Measurements from ENCODE around the gene PRAMEF7. TPM values are rescaled to one million over a fixed set of nuclear protein-coding genes. Genes with fewer than 3 reads are reported as not detected.
"Not testable (repeated sequence)": the region's sequence is repeated elsewhere in the genome, so short reads cannot be mapped to it uniquely, and the experiment has no call there.

Gene PRAMEF7
- total and polyA plus RNA-seq, 2 donors (not counting 3 experiments of a cell fraction or from before 2014, with no cell fraction given): not detected

DNA sequence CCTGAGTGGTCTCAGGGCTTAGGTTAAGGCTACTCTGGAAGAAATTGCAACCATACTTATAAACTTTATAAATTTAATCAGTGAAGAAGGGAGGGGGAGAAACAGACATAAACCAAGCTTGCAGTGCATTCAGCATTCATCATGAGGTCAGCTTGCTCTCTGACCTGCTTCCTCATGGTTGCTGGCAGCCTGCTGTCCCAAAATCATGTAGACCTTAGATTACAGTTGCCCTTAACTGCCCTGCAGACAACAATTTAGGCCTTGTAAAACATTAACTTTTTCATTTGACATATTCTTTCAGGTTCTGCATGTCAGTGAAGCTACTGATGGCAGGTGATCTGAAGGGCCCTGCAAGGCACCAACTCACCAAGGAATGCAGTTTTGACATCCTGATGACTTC, 17.2 kb upstream of the PRAMEF7 start:
- intact Hi-C loops (cut with micrococcal nuclease); H3K9me1 ChIP-seq (replicated peaks; ENCODE audit: control insufficient read depth, extremely low read depth, insufficient read depth, low read length); dilution Hi-C loops (cut with MboI; ENCODE audit: extremely low pct_ligation_motif_present, low sequenced_read_pairs); H4K20me1 ChIP-seq (replicated peaks; ENCODE audit: control insufficient read depth, extremely low read depth, insufficient read depth, low read length); H3K9me3 ChIP-seq (replicated peaks; ENCODE audit: control insufficient read depth, insufficient read depth, low read length); CTCF ChIA-PET; H3K36me3 ChIP-seq (ENCODE audit: control insufficient read depth in 2 of 2, extremely low read depth in 1 of 2, insufficient read depth in 2 of 2, low read length in 2 of 2); DNase-seq (ENCODE audit: low read depth, low spot score); BruUV-seq (replicated peaks); H3K4me2 ChIP-seq (ENCODE audit: insufficient read depth, low read length); H3K9ac ChIP-seq (replicated peaks; ENCODE audit: extremely low read depth, insufficient read depth, low read length); H3K4me1 ChIP-seq (ENCODE audit: control insufficient read depth, extremely low read depth, insufficient read depth, low read length); H2AFZ ChIP-seq (ENCODE audit: low read depth, low read length); FAIRE-seq; H3K27me3 ChIP-seq (ENCODE audit: control insufficient read depth in 2 of 2, insufficient read depth in 2 of 2, low read length in 2 of 2); H3K4me3 ChIP-seq (replicated peaks in 1 of 3; ENCODE audit: insufficient read depth in 1 of 3, low read depth in 1 of 3, low read length in 3 of 3); POLR2A ChIA-PET; H3K79me2 ChIP-seq (ENCODE audit: control insufficient read depth, insufficient read depth, low read length); H3K27ac ChIP-seq (ENCODE audit: insufficient read depth, low read depth, low read length): not testable (repeated sequence)

DNA sequence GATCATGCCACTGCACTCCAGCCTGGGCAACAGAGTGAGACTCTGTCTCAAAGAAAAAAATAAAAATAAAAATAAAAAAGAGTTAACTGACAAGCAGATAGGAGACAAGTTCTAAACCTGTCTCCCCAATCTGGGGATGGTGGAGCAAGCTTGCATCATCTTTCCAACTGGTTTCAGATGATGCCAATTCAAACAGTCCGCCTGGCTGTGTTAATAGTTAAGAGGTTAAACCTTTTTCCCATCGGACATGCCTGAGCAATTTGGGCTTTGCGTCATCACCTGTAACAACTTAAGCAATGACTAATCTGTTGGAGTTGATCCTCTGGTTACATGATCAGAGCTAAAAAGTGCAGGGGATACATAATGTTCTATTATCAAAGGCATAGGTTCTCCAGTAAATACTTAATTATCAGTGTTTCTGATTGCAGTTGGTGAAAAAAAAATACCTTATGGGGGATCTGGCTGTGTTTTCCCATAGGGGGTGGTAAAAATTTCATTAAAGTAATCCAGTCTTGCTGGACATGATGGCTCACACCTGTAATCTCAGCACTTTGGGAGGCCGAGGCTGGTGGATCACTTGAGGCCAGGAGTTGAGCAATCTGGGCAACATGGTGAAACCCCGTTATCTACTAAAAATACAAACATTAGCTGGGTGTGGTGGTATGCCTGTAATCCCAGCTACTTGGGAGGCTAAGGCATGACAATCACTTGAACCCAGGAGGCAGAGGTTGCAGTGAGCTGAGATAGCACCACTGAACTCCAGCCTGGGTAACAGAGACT, 12.4 kb upstream of the PRAMEF7 start:
- BruUV-seq (replicated peaks); H3K4me1 ChIP-seq (ENCODE audit: control insufficient read depth, extremely low read depth, insufficient read depth, low read length); intact Hi-C loops (cut with micrococcal nuclease); H3K9me3 ChIP-seq (replicated peaks; ENCODE audit: control insufficient read depth, insufficient read depth, low read length); POLR2A ChIA-PET; FAIRE-seq; H3K4me3 ChIP-seq (replicated peaks in 1 of 3; ENCODE audit: insufficient read depth in 1 of 3, low read depth in 1 of 3, low read length in 3 of 3); H3K9me1 ChIP-seq (replicated peaks; ENCODE audit: control insufficient read depth, extremely low read depth, insufficient read depth, low read length); DNase-seq (ENCODE audit: low read depth, low spot score); H3K79me2 ChIP-seq (ENCODE audit: control insufficient read depth, insufficient read depth, low read length); H3K4me2 ChIP-seq (ENCODE audit: insufficient read depth, low read length); H2AFZ ChIP-seq (ENCODE audit: low read depth, low read length); H3K27ac ChIP-seq (ENCODE audit: insufficient read depth, low read depth, low read length); CTCF ChIA-PET; H4K20me1 ChIP-seq (replicated peaks; ENCODE audit: control insufficient read depth, extremely low read depth, insufficient read depth, low read length); H3K9ac ChIP-seq (replicated peaks; ENCODE audit: extremely low read depth, insufficient read depth, low read length); dilution Hi-C loops (cut with MboI; ENCODE audit: extremely low pct_ligation_motif_present, low sequenced_read_pairs); H3K36me3 ChIP-seq (ENCODE audit: control insufficient read depth in 2 of 2, extremely low read depth in 1 of 2, insufficient read depth in 2 of 2, low read length in 2 of 2); H3K27me3 ChIP-seq (ENCODE audit: control insufficient read depth in 2 of 2, insufficient read depth in 2 of 2, low read length in 2 of 2): not testable (repeated sequence)

DNA sequence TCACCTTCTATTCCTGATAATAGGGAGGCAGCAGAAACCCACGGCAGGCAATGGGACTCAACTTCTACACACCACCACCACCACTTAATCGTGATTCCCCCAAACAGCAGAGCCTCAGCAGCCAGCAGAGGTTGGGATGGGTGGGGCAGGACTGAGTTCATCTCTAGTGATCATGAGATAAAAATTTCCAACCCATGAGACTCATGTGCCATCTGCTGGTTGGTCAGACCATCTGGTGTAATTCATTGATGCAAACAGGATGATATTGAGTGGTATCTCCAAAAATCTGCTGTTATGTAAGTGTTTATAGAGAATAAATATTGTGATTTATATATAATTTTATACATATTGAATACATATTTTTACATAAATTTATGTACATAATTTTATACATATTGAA, 5.3 kb downstream of the PRAMEF7 start:
- CTCF ChIA-PET; H3K9me3 ChIP-seq (replicated peaks; ENCODE audit: control insufficient read depth, insufficient read depth, low read length); H3K4me1 ChIP-seq (ENCODE audit: control insufficient read depth, extremely low read depth, insufficient read depth, low read length); H3K4me3 ChIP-seq (replicated peaks in 1 of 3; ENCODE audit: insufficient read depth in 1 of 3, low read depth in 1 of 3, low read length in 3 of 3); H3K79me2 ChIP-seq (ENCODE audit: control insufficient read depth, insufficient read depth, low read length); intact Hi-C loops (cut with micrococcal nuclease); POLR2A ChIA-PET; H3K9me1 ChIP-seq (replicated peaks; ENCODE audit: control insufficient read depth, extremely low read depth, insufficient read depth, low read length); H3K9ac ChIP-seq (replicated peaks; ENCODE audit: extremely low read depth, insufficient read depth, low read length); BruUV-seq (replicated peaks); H3K27ac ChIP-seq (ENCODE audit: insufficient read depth, low read depth, low read length); H3K4me2 ChIP-seq (ENCODE audit: insufficient read depth, low read length); DNase-seq (ENCODE audit: low read depth, low spot score); H2AFZ ChIP-seq (ENCODE audit: low read depth, low read length); H4K20me1 ChIP-seq (replicated peaks; ENCODE audit: control insufficient read depth, extremely low read depth, insufficient read depth, low read length); dilution Hi-C loops (cut with MboI; ENCODE audit: extremely low pct_ligation_motif_present, low sequenced_read_pairs); H3K27me3 ChIP-seq (ENCODE audit: control insufficient read depth in 2 of 2, insufficient read depth in 2 of 2, low read length in 2 of 2); H3K36me3 ChIP-seq (ENCODE audit: control insufficient read depth in 2 of 2, extremely low read depth in 1 of 2, insufficient read depth in 2 of 2, low read length in 2 of 2); FAIRE-seq: not testable (repeated sequence)

DNA sequence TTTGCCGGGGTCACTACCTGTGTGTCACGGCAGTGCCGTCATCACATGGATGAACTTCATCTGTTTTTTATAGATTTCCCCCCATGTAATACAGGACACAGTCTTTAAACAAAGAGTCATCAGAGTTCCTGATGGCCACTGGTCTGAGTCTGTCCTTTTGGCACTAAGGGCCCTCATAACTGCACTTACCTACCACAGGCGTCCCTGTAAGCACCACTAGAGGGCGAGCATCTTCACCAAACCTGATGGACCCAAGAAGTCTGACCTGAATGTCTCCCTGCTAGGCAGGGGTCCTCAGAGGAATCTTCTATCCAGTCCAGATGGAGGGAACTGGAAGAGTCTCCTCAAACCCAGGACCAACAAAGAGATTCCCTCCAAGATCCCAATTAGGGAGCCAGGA, 8.0 kb downstream of the PRAMEF7 start:
- CTCF ChIA-PET; H3K4me1 ChIP-seq (ENCODE audit: control insufficient read depth, extremely low read depth, insufficient read depth, low read length); dilution Hi-C loops (cut with MboI; ENCODE audit: extremely low pct_ligation_motif_present, low sequenced_read_pairs); POLR2A ChIA-PET; H3K4me3 ChIP-seq (replicated peaks in 1 of 3; ENCODE audit: insufficient read depth in 1 of 3, low read depth in 1 of 3, low read length in 3 of 3); H3K9me3 ChIP-seq (replicated peaks; ENCODE audit: control insufficient read depth, insufficient read depth, low read length); H4K20me1 ChIP-seq (replicated peaks; ENCODE audit: control insufficient read depth, extremely low read depth, insufficient read depth, low read length); BruUV-seq (replicated peaks); H3K9me1 ChIP-seq (replicated peaks; ENCODE audit: control insufficient read depth, extremely low read depth, insufficient read depth, low read length); intact Hi-C loops (cut with micrococcal nuclease); H3K9ac ChIP-seq (replicated peaks; ENCODE audit: extremely low read depth, insufficient read depth, low read length); H3K4me2 ChIP-seq (ENCODE audit: insufficient read depth, low read length); H3K79me2 ChIP-seq (ENCODE audit: control insufficient read depth, insufficient read depth, low read length); H3K36me3 ChIP-seq (ENCODE audit: control insufficient read depth in 2 of 2, extremely low read depth in 1 of 2, insufficient read depth in 2 of 2, low read length in 2 of 2); H2AFZ ChIP-seq (ENCODE audit: low read depth, low read length); H3K27ac ChIP-seq (ENCODE audit: insufficient read depth, low read depth, low read length); FAIRE-seq; H3K27me3 ChIP-seq (ENCODE audit: control insufficient read depth in 2 of 2, insufficient read depth in 2 of 2, low read length in 2 of 2); DNase-seq (ENCODE audit: low read depth, low spot score): not testable (repeated sequence)

Measured in endothelial cell of umbilical vein (primary cell).